CD8-positive, alpha-beta memory T cell (primary cell): ENCODE results near the gene ELN. TPM values are rescaled to one million over a fixed set of nuclear protein-coding genes. Genes with fewer than 3 reads are reported as not detected.

Experiments
- CTCF ChIA-PET: fragments of 350-600 bp; sonication (Branson Sonifier 250); formaldehyde crosslinking; loops from one replicate; lab custom pipeline; 2021; ENCODE audit warnings: antibody characterized with exemption; lab: Charles Lee
- POLR2A ChIA-PET: fragments of 350-600 bp; sonication (Branson Sonifier 250); formaldehyde crosslinking; loops from one replicate; lab custom pipeline; 2021; ENCODE audit warnings: antibody characterized with exemption; lab: Charles Lee
- DNase-seq, 5 donors: peaks; one replicate each; pipeline versions ENCODE4 v3.0.0 to v3.0.0-alpha.2; 2020 to 2022; ENCODE audit warnings: mixed read lengths in 1 of 5
- H3K27ac ChIP-seq: one replicate; pipeline ENCODE4 v1.7.0; 2013; ENCODE audit warnings: low read depth, mild to moderate bottlenecking, low read length, moderate library complexity
- H3K27me3 ChIP-seq: 2 replicates; pipeline ENCODE4 v1.7.0; 2013; ENCODE audit warnings: low read length, mild to moderate bottlenecking; ENCODE audit not compliant: insufficient read depth, poor library complexity, severe bottlenecking
- H3K36me3 ChIP-seq: 2 replicates; pipeline ENCODE4 v1.7.0; 2013; ENCODE audit warnings: mild to moderate bottlenecking, low read length, moderate library complexity; ENCODE audit not compliant: insufficient read depth
- H3K4me1 ChIP-seq: 2 replicates; pipeline ENCODE4 v1.7.0; 2013; ENCODE audit warnings: mild to moderate bottlenecking, low read length, moderate library complexity; ENCODE audit not compliant: insufficient read depth
- H3K4me3 ChIP-seq: 2 replicates; pipeline ENCODE4 v1.7.0; 2013; ENCODE audit warnings: mild to moderate bottlenecking, low read length
- H3K9me3 ChIP-seq: 2 replicates; pipeline ENCODE4 v1.7.0; 2013; ENCODE audit warnings: mild to moderate bottlenecking, low read length
- H3K27ac Mint-ChIP-seq, 8 donors: one replicate each; pipeline ENCODE4 v1.8.0; 2020 to 2021; ENCODE audit warnings: mixed read lengths in 8 of 8, mild to moderate bottlenecking in 6 of 8, inconsistent platforms in 3 of 8, moderate library complexity in 3 of 8
- H3K27me3 Mint-ChIP-seq, 2 donors: one replicate each; pipeline ENCODE4 v1.8.0; 2020 to 2021; ENCODE audit warnings: mixed read lengths in 2 of 2, mild to moderate bottlenecking in 1 of 2, moderate library complexity in 1 of 2
- H3K36me3 Mint-ChIP-seq, 3 donors: one replicate each; pipeline ENCODE4 v1.8.0; 2020 to 2021; ENCODE audit warnings: mixed read lengths in 3 of 3, inconsistent platforms in 1 of 3, mild to moderate bottlenecking in 1 of 3
- H3K4me1 Mint-ChIP-seq, 3 donors: one replicate each; pipeline ENCODE4 v1.8.0; 2020 to 2021; ENCODE audit warnings: mixed read lengths in 3 of 3, inconsistent platforms in 1 of 3, mild to moderate bottlenecking in 1 of 3
- H3K4me3 Mint-ChIP-seq, 7 donors: one replicate each; pipeline ENCODE4 v1.8.0; 2020 to 2021; ENCODE audit warnings: mixed read lengths in 7 of 7, mild to moderate bottlenecking in 6 of 7, moderate library complexity in 4 of 7, inconsistent platforms in 2 of 7
- H3K9me3 Mint-ChIP-seq, 5 donors: one replicate each; pipeline ENCODE4 v1.8.0; 2020 to 2022; ENCODE audit warnings: mixed read lengths in 5 of 5, mild to moderate bottlenecking in 3 of 5, moderate library complexity in 2 of 5, inconsistent platforms in 1 of 5
- polyA plus RNA-seq: library from polyadenylated mRNA; unstranded; fragments of 300-500 nt; fragmentation: Illumina TruSeq; gene quantifications from one replicate; pipeline ENCODE4 v1.2.3, GENCODE V29; 2021
- total RNA-seq, 2 experiments: library from RNA; stranded (reverse); gene quantifications; one replicate each; pipeline ENCODE4 v1.2.3, GENCODE V29; 2021

Gene ELN
- total and polyA plus RNA-seq, 3 experiments from 2014 or later, result not detected

DNA sequence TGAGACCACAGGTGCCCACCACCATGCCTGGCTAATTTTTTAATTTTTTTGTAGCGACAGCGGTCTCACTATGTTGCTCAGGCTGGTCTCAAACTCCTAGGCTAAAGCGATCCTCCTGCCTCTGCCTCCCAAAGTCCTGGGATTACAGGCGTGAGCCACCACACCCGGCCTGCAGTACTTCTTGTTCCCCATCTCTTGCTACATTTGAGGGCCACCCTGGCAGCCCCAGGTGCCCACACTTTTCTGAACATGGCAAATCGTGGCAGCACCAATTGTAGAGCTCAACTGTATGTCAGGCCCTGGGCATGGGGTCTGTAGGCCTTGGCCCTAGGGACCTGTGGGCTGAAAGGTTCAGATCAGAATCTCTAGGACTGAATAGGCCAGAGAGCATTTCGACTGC lies 30.5 kb downstream of the ELN start:
- Histone ChIP-seq H3K4me3 (no peak overlapping the region), H3K9me3 (no peaks in the 10 kb centered on the region), H3K36me3 (no peaks in the 10 kb centered on the region), H3K27me3 (no peaks in the 10 kb centered on the region), H3K4me1 (no peaks in the 10 kb centered on the region), H3K27ac (no peak overlapping the region)
- H3K4me1 Mint-ChIP-seq, result peaks cover 4 to 9% (median 6%) of the 10 kb centered on the region in 3 donors
- H3K4me3 Mint-ChIP-seq, result no peak overlapping the region
- DNase-seq, result no peak
- H3K27me3 Mint-ChIP-seq, result peaks cover 14 to 15% of the 10 kb centered on the region in 2 donors
- H3K9me3 Mint-ChIP-seq, result no peaks in the 10 kb centered on the region
- CTCF ChIA-PET, result interaction anchor here (1.5 kb wide), 1 partner anchor 148 kb away, joined by 3 read pairs; no protein-coding TSS in a partner anchor
- no peaks in the 10 kb centered on the region for H3K36me3 Mint-ChIP-seq
- peak overlapping the region in 3 of 8 donors; percentile 24 to 57 (median 50) for H3K27ac Mint-ChIP-seq
- POLR2A ChIA-PET, result no interaction called here

DNA sequence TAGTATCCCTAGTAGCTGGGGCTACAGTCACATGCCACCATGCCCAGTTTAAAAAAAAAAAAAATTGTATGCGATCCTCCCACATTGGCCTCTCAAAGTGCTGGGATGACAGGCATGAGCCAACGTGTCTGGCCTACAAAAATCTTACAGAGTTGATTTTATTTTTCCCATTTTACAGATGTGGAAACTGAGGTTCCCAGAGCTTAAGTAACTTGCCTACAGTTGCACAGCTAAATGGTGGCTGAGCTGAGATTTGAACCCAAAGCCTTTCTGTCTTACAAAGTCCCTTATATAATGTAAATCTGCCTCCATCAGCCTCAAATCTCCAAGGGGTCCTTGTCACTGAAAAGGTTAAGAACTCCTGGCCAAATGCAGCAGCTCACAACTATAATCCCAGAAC lies 31.1 kb downstream of the ELN start:
- peak overlapping the region in 3 of 8 donors; percentile 33 to 86 (median 37) for H3K27ac Mint-ChIP-seq
- no peak overlapping the region for H3K4me3 ChIP-seq
- H3K9me3 ChIP-seq, result no peaks in the 10 kb centered on the region
- no peaks in the 10 kb centered on the region for H3K27me3 ChIP-seq
- DNase-seq, result no peak
- H3K27ac ChIP-seq, result no peak overlapping the region
- no peaks in the 10 kb centered on the region for H3K4me1 ChIP-seq
- H3K36me3 ChIP-seq, result no peaks in the 10 kb centered on the region
- H3K9me3 Mint-ChIP-seq, result no peaks in the 10 kb centered on the region
- H3K27me3 Mint-ChIP-seq, result peaks cover 14 to 15% of the 10 kb centered on the region in 2 donors
- ChIA-PET CTCF (interaction anchor here (1.4 to 1.5 kb wide), 2 partner anchors 49 to 147 kb away, joined by 3 read pairs; no protein-coding TSS in a partner anchor), POLR2A (no interaction called here)
- no peak overlapping the region for H3K4me3 Mint-ChIP-seq
- H3K4me1 Mint-ChIP-seq, result peaks cover 4 to 9% (median 6%) of the 10 kb centered on the region in 3 donors
- H3K36me3 Mint-ChIP-seq, result no peaks in the 10 kb centered on the region

DNA sequence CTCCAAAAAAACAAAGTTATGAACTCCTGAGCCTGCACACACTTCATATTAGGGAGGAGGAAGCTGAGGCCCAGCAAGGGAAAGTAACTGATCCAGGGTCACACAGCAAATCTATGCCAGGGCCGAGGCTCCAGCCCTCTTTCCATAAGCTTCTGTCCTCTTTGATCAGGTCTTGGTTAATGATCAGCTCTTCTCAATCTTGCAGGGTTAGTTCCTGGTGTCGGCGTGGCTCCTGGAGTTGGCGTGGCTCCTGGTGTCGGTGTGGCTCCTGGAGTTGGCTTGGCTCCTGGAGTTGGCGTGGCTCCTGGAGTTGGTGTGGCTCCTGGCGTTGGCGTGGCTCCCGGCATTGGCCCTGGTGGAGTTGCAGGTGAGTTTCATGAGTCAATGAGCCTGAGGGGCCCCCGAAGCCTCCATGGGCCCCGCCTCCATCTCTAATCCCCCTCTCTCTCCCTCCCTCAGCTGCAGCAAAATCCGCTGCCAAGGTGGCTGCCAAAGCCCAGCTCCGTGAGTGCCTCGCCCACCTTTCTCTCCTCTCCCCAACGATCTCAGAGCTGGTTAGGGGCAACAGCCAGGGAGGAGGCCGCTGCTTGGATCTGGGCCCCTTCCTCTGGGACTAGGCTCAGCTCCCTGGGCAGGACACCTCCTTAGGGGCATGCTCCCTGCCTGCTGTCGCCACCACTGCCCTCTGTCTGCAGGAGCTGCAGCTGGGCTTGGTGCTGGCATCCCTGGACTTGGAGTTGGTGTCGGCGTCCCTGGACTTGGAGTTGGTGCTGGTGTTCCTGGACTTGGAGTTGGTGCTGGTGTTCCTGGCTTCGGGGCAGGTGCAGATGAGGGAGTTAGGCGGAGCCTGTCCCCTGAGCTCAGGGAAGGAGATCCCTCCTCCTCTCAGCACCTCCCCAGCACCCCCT lies 32.0 kb downstream of the ELN start:
- peaks cover 4 to 9% (median 6%) of the 10 kb centered on the region in 3 donors for H3K4me1 Mint-ChIP-seq
- no peaks in the 10 kb centered on the region for H3K9me3 Mint-ChIP-seq
- H3K27me3 Mint-ChIP-seq, result peaks cover 14% of the 10 kb centered on the region in 2 donors
- CTCF ChIA-PET, result interaction anchor here (1.0 to 1.8 kb wide), 4 partner anchors 48 to 341 kb away, joined by 3 to 4 read pairs (median 3); no protein-coding TSS in a partner anchor
- no peak overlapping the region for H3K4me3 Mint-ChIP-seq
- H3K27ac Mint-ChIP-seq, result peak overlapping the region in 4 of 8 donors; percentile 46 to 98 (median 81)
- H3K36me3 Mint-ChIP-seq, result no peaks in the 10 kb centered on the region
- no peaks in the 10 kb centered on the region for H3K9me3 ChIP-seq
- DNase-seq, result no peak
- POLR2A ChIA-PET, result no interaction called here
- no peaks in the 10 kb centered on the region for H3K4me1 ChIP-seq
- H3K27me3 ChIP-seq, result no peaks in the 10 kb centered on the region
- no peak overlapping the region for H3K27ac ChIP-seq
- no peak overlapping the region for H3K4me3 ChIP-seq
- H3K36me3 ChIP-seq, result no peaks in the 10 kb centered on the region

DNA sequence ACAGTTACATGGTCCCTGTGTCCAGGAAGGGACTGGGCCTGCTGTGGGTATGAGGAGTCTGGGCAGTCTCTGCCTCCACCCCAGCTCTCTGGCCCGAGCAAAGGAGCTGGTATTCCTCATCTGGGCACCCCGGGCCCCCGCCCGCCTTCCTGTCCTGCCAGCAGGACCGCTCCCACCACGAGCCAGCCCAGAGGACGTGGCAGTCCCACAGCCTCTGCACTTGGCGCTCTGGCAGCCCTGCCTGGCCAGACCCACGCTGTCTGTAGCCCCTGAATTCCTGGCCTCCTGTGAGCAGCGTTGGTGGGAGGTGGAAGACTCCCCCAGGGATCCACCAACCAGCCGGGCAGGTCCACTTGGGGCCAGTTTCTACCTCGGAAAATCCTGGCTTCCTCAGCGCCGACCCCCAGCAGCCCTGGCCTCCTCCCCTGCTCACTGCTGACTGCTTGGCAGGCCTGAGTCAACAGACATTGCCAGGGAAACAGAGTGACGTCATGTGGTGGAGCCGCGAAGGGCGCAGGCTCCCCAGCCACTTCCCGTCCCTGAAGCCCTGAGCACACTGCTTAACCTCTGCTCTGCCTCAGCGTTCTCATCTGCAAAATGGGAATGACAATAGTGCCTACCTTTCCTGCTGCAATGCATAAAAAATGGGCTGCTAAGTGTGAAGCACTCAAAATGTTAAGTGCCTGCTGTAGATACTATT lies 34.0 kb downstream of the ELN start:
- peak; percentile 26 to 90 (median 67) for DNase-seq
- H3K4me1 ChIP-seq, result no peaks in the 10 kb centered on the region
- Mint-ChIP-seq H3K36me3 (no peaks in the 10 kb centered on the region), H3K9me3 (no peaks in the 10 kb centered on the region), H3K27ac (peak overlapping the region; percentile 89 to 100 (median 98)), H3K4me3 (peak overlapping the region; percentile 16 to 80 (median 58)), H3K27me3 (peaks cover 7 to 14% of the 10 kb centered on the region in 2 donors), H3K4me1 (peaks cover 4 to 9% (median 6%) of the 10 kb centered on the region in 3 donors)
- H3K4me3 ChIP-seq, result no peak overlapping the region
- no peaks in the 10 kb centered on the region for H3K9me3 ChIP-seq
- H3K27ac ChIP-seq, result peak overlapping the region; percentile 83
- ChIA-PET POLR2A (no interaction called here), CTCF (no interaction called here)
- H3K27me3 ChIP-seq, result no peaks in the 10 kb centered on the region
- no peaks in the 10 kb centered on the region for H3K36me3 ChIP-seq

- H3K27ac ChIP-seq, result no peak overlapping the region
- H3K27me3 ChIP-seq, result no peaks in the 10 kb centered on the region
- Mint-ChIP-seq H3K9me3 (no peaks in the 10 kb centered on the region), H3K4me3 (no peak overlapping the region), H3K27ac (peak overlapping the region in 4 of 8 donors; percentile 50 to 100 (median 89)), H3K27me3 (peaks cover 6 to 10% of the 10 kb centered on the region in 2 donors), H3K4me1 (peaks cover 4 to 9% (median 6%) of the 10 kb centered on the region in 3 donors), H3K36me3 (no peaks in the 10 kb centered on the region)
- H3K36me3 ChIP-seq, result no peaks in the 10 kb centered on the region
- no peak for DNase-seq
- peaks cover 3% of the 10 kb centered on the region for H3K4me1 ChIP-seq
- H3K4me3 ChIP-seq, result no peak overlapping the region
- POLR2A ChIA-PET, result no interaction called here
- no peaks in the 10 kb centered on the region for H3K9me3 ChIP-seq
- CTCF ChIA-PET, result interaction anchor here (1.7 kb wide), 1 partner anchor 25 kb away, joined by 4 read pairs; no protein-coding TSS in a partner anchor
These were observed 35.3 kb downstream of the ELN start for GRCh38 chr7:74063223-74063641.

DNA sequence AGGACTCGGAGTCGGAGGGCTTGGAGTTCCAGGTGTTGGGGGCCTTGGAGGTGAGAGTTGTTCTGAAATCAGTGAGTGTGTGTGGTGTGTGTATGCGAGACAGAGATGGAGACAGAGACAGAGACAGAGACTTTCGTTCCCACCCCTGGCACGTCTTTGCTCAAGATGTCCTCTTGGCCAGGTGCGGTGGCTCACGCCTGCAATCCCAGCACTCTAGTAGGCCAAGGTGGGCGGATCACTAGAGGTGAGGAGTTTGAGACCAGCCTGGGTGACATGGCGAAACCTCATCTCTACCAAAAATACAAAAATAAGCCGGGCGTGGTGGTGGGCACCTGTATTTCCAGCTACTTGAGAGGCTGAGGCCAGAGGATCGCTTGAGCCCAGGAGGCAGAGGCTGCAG lies 35.7 kb downstream of the ELN start:
- no peak for DNase-seq
- H3K9me3 Mint-ChIP-seq, result no peaks in the 10 kb centered on the region
- H3K27me3 Mint-ChIP-seq, result peaks cover 5 to 6% of the 10 kb centered on the region in 2 donors
- Histone ChIP-seq H3K4me1 (peaks cover 3% of the 10 kb centered on the region), H3K36me3 (no peaks in the 10 kb centered on the region), H3K4me3 (no peak overlapping the region), H3K9me3 (no peaks in the 10 kb centered on the region), H3K27ac (no peak overlapping the region), H3K27me3 (no peaks in the 10 kb centered on the region)
- no peak overlapping the region for H3K4me3 Mint-ChIP-seq
- H3K4me1 Mint-ChIP-seq, result peaks cover 4 to 9% (median 6%) of the 10 kb centered on the region in 3 donors
- H3K27ac Mint-ChIP-seq, result peak overlapping the region in 5 of 8 donors; percentile 40 to 79 (median 55)
- POLR2A ChIA-PET, result no interaction called here
- CTCF ChIA-PET, result interaction anchor here (1.1 to 8.6 kb wide), 3 partner anchors 26 to 338 kb away, joined by 4 to 54 read pairs (median 4); partner anchors contain the start of gene EIF4H
- H3K36me3 Mint-ChIP-seq, result no peaks in the 10 kb centered on the region

DNA sequence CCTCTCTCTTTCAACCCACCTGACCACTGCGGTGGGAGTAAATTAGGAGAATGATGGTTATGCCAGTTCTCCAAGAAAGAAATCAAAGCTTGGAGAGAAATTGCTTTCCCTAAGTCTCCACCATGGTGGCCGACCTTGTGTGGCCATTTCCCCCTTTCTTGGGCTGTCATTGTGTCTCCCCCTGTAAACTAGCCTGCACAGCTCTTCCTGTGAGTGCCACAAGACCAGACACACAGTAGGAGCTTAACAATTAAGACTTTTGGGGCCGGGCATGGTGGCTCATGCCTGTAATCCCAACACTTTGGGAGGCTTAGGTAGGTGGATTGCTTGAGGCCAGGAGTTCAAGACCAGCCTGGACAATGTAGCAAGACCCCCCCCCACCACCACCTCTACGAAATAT lies 36.7 kb downstream of the ELN start:
- H3K4me3 Mint-ChIP-seq, result peak overlapping the region in 1 of 7 donors; percentile 6
- H3K27ac ChIP-seq, result no peak overlapping the region
- no peak for DNase-seq
- ChIA-PET CTCF (interaction anchor here (1.1 to 8.6 kb wide), 4 partner anchors 27 to 337 kb away, joined by 3 to 54 read pairs (median 4); partner anchors contain the start of gene EIF4H), POLR2A (no interaction called here)
- H3K27me3 Mint-ChIP-seq, result peaks cover 0 to 1% of the 10 kb centered on the region in 2 donors
- no peaks in the 10 kb centered on the region for H3K27me3 ChIP-seq
- peak overlapping the region in 1 of 8 donors; percentile 27 for H3K27ac Mint-ChIP-seq
- H3K36me3 ChIP-seq, result no peaks in the 10 kb centered on the region
- H3K9me3 Mint-ChIP-seq, result no peaks in the 10 kb centered on the region
- H3K4me1 ChIP-seq, result peaks cover 3% of the 10 kb centered on the region
- no peaks in the 10 kb centered on the region for H3K9me3 ChIP-seq
- peaks cover 4 to 9% (median 6%) of the 10 kb centered on the region in 3 donors for H3K4me1 Mint-ChIP-seq
- H3K36me3 Mint-ChIP-seq, result no peaks in the 10 kb centered on the region
- no peak overlapping the region for H3K4me3 ChIP-seq
